CD8-positive, alpha-beta memory T cell (primary cell): ENCODE results near the gene KCTD11. TPM values are rescaled to one million over a fixed set of nuclear protein-coding genes. Genes with fewer than 3 reads are reported as not detected.

Source experiments
- CTCF ChIA-PET: fragments of 350-600 bp; sonication (Branson Sonifier 250); formaldehyde crosslinking; loops from one replicate; lab custom pipeline; 2021; ENCODE audit warnings: antibody characterized with exemption; lab: Charles Lee
- POLR2A ChIA-PET: fragments of 350-600 bp; sonication (Branson Sonifier 250); formaldehyde crosslinking; loops from one replicate; lab custom pipeline; 2021; ENCODE audit warnings: antibody characterized with exemption; lab: Charles Lee
- DNase-seq, 5 donors: peaks; one replicate each; pipeline versions ENCODE4 v3.0.0 to v3.0.0-alpha.2; 2020 to 2022; ENCODE audit warnings: mixed read lengths in 1 of 5
- H3K27ac ChIP-seq: one replicate; pipeline ENCODE4 v1.7.0; 2013; ENCODE audit warnings: low read depth, mild to moderate bottlenecking, low read length, moderate library complexity
- H3K27me3 ChIP-seq: 2 replicates; pipeline ENCODE4 v1.7.0; 2013; ENCODE audit warnings: low read length, mild to moderate bottlenecking; ENCODE audit not compliant: insufficient read depth, poor library complexity, severe bottlenecking
- H3K36me3 ChIP-seq: 2 replicates; pipeline ENCODE4 v1.7.0; 2013; ENCODE audit warnings: mild to moderate bottlenecking, low read length, moderate library complexity; ENCODE audit not compliant: insufficient read depth
- H3K4me1 ChIP-seq: 2 replicates; pipeline ENCODE4 v1.7.0; 2013; ENCODE audit warnings: mild to moderate bottlenecking, low read length, moderate library complexity; ENCODE audit not compliant: insufficient read depth
- H3K4me3 ChIP-seq: 2 replicates; pipeline ENCODE4 v1.7.0; 2013; ENCODE audit warnings: mild to moderate bottlenecking, low read length
- H3K9me3 ChIP-seq: 2 replicates; pipeline ENCODE4 v1.7.0; 2013; ENCODE audit warnings: mild to moderate bottlenecking, low read length
- H3K27ac Mint-ChIP-seq, 8 donors: one replicate each; pipeline ENCODE4 v1.8.0; 2020 to 2021; ENCODE audit warnings: mixed read lengths in 8 of 8, mild to moderate bottlenecking in 6 of 8, inconsistent platforms in 3 of 8, moderate library complexity in 3 of 8
- H3K27me3 Mint-ChIP-seq, 2 donors: one replicate each; pipeline ENCODE4 v1.8.0; 2020 to 2021; ENCODE audit warnings: mixed read lengths in 2 of 2, mild to moderate bottlenecking in 1 of 2, moderate library complexity in 1 of 2
- H3K36me3 Mint-ChIP-seq, 3 donors: one replicate each; pipeline ENCODE4 v1.8.0; 2020 to 2021; ENCODE audit warnings: mixed read lengths in 3 of 3, inconsistent platforms in 1 of 3, mild to moderate bottlenecking in 1 of 3
- H3K4me1 Mint-ChIP-seq, 3 donors: one replicate each; pipeline ENCODE4 v1.8.0; 2020 to 2021; ENCODE audit warnings: mixed read lengths in 3 of 3, inconsistent platforms in 1 of 3, mild to moderate bottlenecking in 1 of 3
- H3K4me3 Mint-ChIP-seq, 7 donors: one replicate each; pipeline ENCODE4 v1.8.0; 2020 to 2021; ENCODE audit warnings: mixed read lengths in 7 of 7, mild to moderate bottlenecking in 6 of 7, moderate library complexity in 4 of 7, inconsistent platforms in 2 of 7
- H3K9me3 Mint-ChIP-seq, 5 donors: one replicate each; pipeline ENCODE4 v1.8.0; 2020 to 2022; ENCODE audit warnings: mixed read lengths in 5 of 5, mild to moderate bottlenecking in 3 of 5, moderate library complexity in 2 of 5, inconsistent platforms in 1 of 5
- polyA plus RNA-seq: library from polyadenylated mRNA; unstranded; fragments of 300-500 nt; fragmentation: Illumina TruSeq; gene quantifications from one replicate; pipeline ENCODE4 v1.2.3, GENCODE V29; 2021
- total RNA-seq, 2 experiments: library from RNA; stranded (reverse); gene quantifications; one replicate each; pipeline ENCODE4 v1.2.3, GENCODE V29; 2021

The KCTD11 gene
- total and polyA plus RNA-seq, 3 experiments from 2014 or later = 1.9 to 5.1 (median 4.6) TPM

GRCh38 chr17:7398612-7399011 is 46.6 kb downstream of the KCTD11 start:
- H3K4me1 Mint-ChIP-seq = peaks cover 14 to 26% (median 14%) of the 10 kb centered on the region in 3 donors
- Histone ChIP-seq H3K36me3 (no peaks in the 10 kb centered on the region), H3K27me3 (no peaks in the 10 kb centered on the region), H3K9me3 (no peaks in the 10 kb centered on the region), H3K4me3 (no peak overlapping the region), H3K4me1 (peaks cover 13% of the 10 kb centered on the region), H3K27ac (no peak overlapping the region)
- H3K4me3 Mint-ChIP-seq = peak overlapping the region in 1 of 7 donors; percentile 52
- H3K27ac Mint-ChIP-seq = no peak overlapping the region
- DNase-seq = no peak
- CTCF ChIA-PET = interaction anchor here (1.1 to 2.1 kb wide), 3 partner anchors 37 to 43 kb away, joined by 3 to 10 read pairs (median 4); partner anchors contain the start of gene TMEM102
- POLR2A ChIA-PET = no interaction called here
- H3K36me3 Mint-ChIP-seq = peaks cover 0 to 6% (median 0%) of the 10 kb centered on the region in 3 donors
- H3K27me3 Mint-ChIP-seq = no peaks in the 10 kb centered on the region
- H3K9me3 Mint-ChIP-seq = no peaks in the 10 kb centered on the region

- ChIA-PET CTCF (interaction anchor here (0.7 to 2.2 kb wide), 8 partner anchors 9 to 690 kb away, joined by 3 to 20 read pairs (median 5); partner anchors contain the start of genes ACAP1, PLSCR3, TMEM102 and TP53), POLR2A (interaction anchor here (0.7 to 1.6 kb wide), 9 partner anchors 9 to 284 kb away, joined by 3 to 16 read pairs (median 5); partner anchors contain the start of genes ACAP1, DVL2, PLSCR3 and TMEM102)
- Mint-ChIP-seq H3K27me3 (peaks cover 0 to 2% of the 10 kb centered on the region in 2 donors), H3K4me3 (peak overlapping the region; percentile 90 to 99 (median 97)), H3K36me3 (peaks cover 0 to 5% (median 0%) of the 10 kb centered on the region in 3 donors), H3K27ac (peak overlapping the region; percentile 83 to 99 (median 96)), H3K4me1 (peaks cover 17 to 34% (median 18%) of the 10 kb centered on the region in 3 donors), H3K9me3 (no peaks in the 10 kb centered on the region)
- Histone ChIP-seq H3K4me3 (peak overlapping the region; percentile 90), H3K36me3 (no peaks in the 10 kb centered on the region), H3K9me3 (no peaks in the 10 kb centered on the region), H3K4me1 (peaks cover 16% of the 10 kb centered on the region), H3K27ac (peak overlapping the region; percentile 67), H3K27me3 (no peaks in the 10 kb centered on the region)
- DNase-seq = peak in 3 of 5 donors; percentile 17 to 28 (median 26)
Observed at GRCh38 chr17:7403043-7403726, 51.2 kb downstream of the KCTD11 start.

GRCh38 chr17:7403727-7403976 is 51.7 kb downstream of the KCTD11 start:
- H3K36me3 ChIP-seq = no peaks in the 10 kb centered on the region
- DNase-seq = no peak
- ChIA-PET CTCF (interaction anchor here (0.6 to 2.2 kb wide), 7 partner anchors 27 to 283 kb away, joined by 3 to 20 read pairs (median 5); partner anchors contain the start of genes ACAP1, TMEM102 and TP53), POLR2A (interaction anchor here (0.6 to 1.6 kb wide), 13 partner anchors 10 to 926 kb away, joined by 3 to 16 read pairs (median 5); partner anchors contain the start of genes ACAP1, DVL2, PLSCR3 and TMEM102)
- no peaks in the 10 kb centered on the region for H3K27me3 ChIP-seq
- peaks cover 16% of the 10 kb centered on the region for H3K4me1 ChIP-seq
- Mint-ChIP-seq H3K27me3 (peaks cover 0 to 2% of the 10 kb centered on the region in 2 donors), H3K9me3 (no peaks in the 10 kb centered on the region), H3K27ac (peak overlapping the region; percentile 83 to 99 (median 96)), H3K36me3 (peaks cover 0 to 5% (median 0%) of the 10 kb centered on the region in 3 donors), H3K4me1 (peaks cover 17 to 34% (median 18%) of the 10 kb centered on the region in 3 donors), H3K4me3 (peak overlapping the region; percentile 90 to 99 (median 97))
- peak overlapping the region; percentile 90 for H3K4me3 ChIP-seq
- no peaks in the 10 kb centered on the region for H3K9me3 ChIP-seq
- H3K27ac ChIP-seq = peak overlapping the region; percentile 67

GRCh38 chr17:7403977-7404736 is 52.2 kb downstream of the KCTD11 start, which contains the start of gene TMEM256:
TMEM256 (minus strand) TSS chr17:7404097; CDS start chr17:7404084, 13 bp downstream.
- ChIA-PET CTCF (interaction anchor here (0.6 to 2.2 kb wide), 9 partner anchors 16 to 283 kb away, joined by 3 to 20 read pairs (median 4); partner anchors contain the start of genes ACAP1, TMEM102 and TP53), POLR2A (interaction anchor here (0.5 to 1.6 kb wide), 15 partner anchors 10 to 925 kb away, joined by 3 to 16 read pairs (median 4); partner anchors contain the start of genes ACAP1, DVL2, PLSCR3 and TMEM102)
- peaks cover 16% of the 10 kb centered on the region for H3K4me1 ChIP-seq
- no peaks in the 10 kb centered on the region for H3K9me3 Mint-ChIP-seq
- peak within 1 kb of the TSS; percentile 67 for H3K27ac ChIP-seq
- peak within 1 kb of the TSS; percentile 90 for H3K4me3 ChIP-seq
- no peaks in the 10 kb centered on the region for H3K27me3 ChIP-seq
- H3K4me1 Mint-ChIP-seq = peaks cover 17 to 36% (median 21%) of the 10 kb centered on the region in 3 donors
- H3K27ac Mint-ChIP-seq = peak within 1 kb of the TSS; percentile 83 to 99 (median 96)
- peak; percentile 91 to 97 (median 95) for DNase-seq
- H3K36me3 Mint-ChIP-seq = peaks cover 0 to 5% (median 0%) of the 10 kb centered on the region in 3 donors
- no peaks in the 10 kb centered on the region for H3K9me3 ChIP-seq
- H3K27me3 Mint-ChIP-seq = peaks cover 0 to 2% of the 10 kb centered on the region in 2 donors
- H3K4me3 Mint-ChIP-seq = peak within 1 kb of the TSS; percentile 90 to 99 (median 97)
- H3K36me3 ChIP-seq = no peaks in the 10 kb centered on the region

Other genes with a start within 250 kb of the KCTD11 start
Only the 30 nearest of the 36 such genes appear.
- under 1 TPM; 0.46 to 0.55 TPM for gene ASGR1, start 172.8 kb upstream of the KCTD11 start, total RNA-seq
- not detected for gene ASGR1, start 172.8 kb upstream of the KCTD11 start, polyA plus RNA-seq
- 1 to 10 TPM; 3.5 to 4.4 TPM for gene DLG4, start 132.3 kb upstream of the KCTD11 start, total RNA-seq
- gene DLG4, start 132.3 kb upstream of the KCTD11 start, polyA plus RNA-seq = 0.45 TPM
- 100 to 1,000 TPM; 281 to 288 TPM for gene ACADVL, start 132.2 kb upstream of the KCTD11 start, total RNA-seq
- gene ACADVL, start 132.2 kb upstream of the KCTD11 start, polyA plus RNA-seq = 109 TPM
- gene DVL2, start 117.6 kb upstream of the KCTD11 start, total RNA-seq = 10 to 100 TPM; 61.8 to 65.5 TPM
- 24.0 TPM for gene DVL2, start 117.6 kb upstream of the KCTD11 start, polyA plus RNA-seq
- gene PHF23, start 112.7 kb upstream of the KCTD11 start, total RNA-seq = 10 to 100 TPM; 48.0 to 51.9 TPM
- 25.8 TPM for gene PHF23, start 112.7 kb upstream of the KCTD11 start, polyA plus RNA-seq
- 100 to 1,000 TPM; 156 to 165 TPM for gene GABARAP, start 109.7 kb upstream of the KCTD11 start, total RNA-seq
- 914 TPM for gene GABARAP, start 109.7 kb upstream of the KCTD11 start, polyA plus RNA-seq
- gene CTDNEP1, start 100.4 kb upstream of the KCTD11 start, total RNA-seq = 100 to 1,000 TPM; 224 to 240 TPM
- gene CTDNEP1, start 100.4 kb upstream of the KCTD11 start, polyA plus RNA-seq = 57.1 TPM
- 100 to 1,000 TPM; 106 to 111 TPM for gene ELP5, start 99.9 kb upstream of the KCTD11 start, total RNA-seq
- gene ELP5, start 99.9 kb upstream of the KCTD11 start, polyA plus RNA-seq = 84.8 TPM
- 1 to 10 TPM in 1 of 2 experiments, under 1 TPM in 1; 0.63 to 1.1 TPM for gene CLDN7, start 89.7 kb upstream of the KCTD11 start, total RNA-seq
- 2.1 TPM for gene CLDN7, start 89.7 kb upstream of the KCTD11 start, polyA plus RNA-seq
- under 1 TPM; 0.18 to 0.24 TPM for gene SLC2A4, start 70.4 kb upstream of the KCTD11 start, total RNA-seq
- gene SLC2A4, start 70.4 kb upstream of the KCTD11 start, polyA plus RNA-seq = not detected
- gene YBX2, start 57.5 kb upstream of the KCTD11 start, total RNA-seq = under 1 TPM; 0.07 to 0.26 TPM
- not detected for gene YBX2, start 57.5 kb upstream of the KCTD11 start, polyA plus RNA-seq
- gene EIF5A, start 44.5 kb upstream of the KCTD11 start, total RNA-seq = 1,000 to 10,000 TPM; 1,533 to 1,595 TPM
- 230 TPM for gene EIF5A, start 44.5 kb upstream of the KCTD11 start, polyA plus RNA-seq
- 10 to 100 TPM; 81.1 to 85.2 TPM for gene GPS2, start 36.8 kb upstream of the KCTD11 start, total RNA-seq
- gene GPS2, start 36.8 kb upstream of the KCTD11 start, polyA plus RNA-seq = 116 TPM
- gene NEURL4, start 22.8 kb upstream of the KCTD11 start, total RNA-seq = 10 to 100 TPM; 60.1 to 60.7 TPM
- gene NEURL4, start 22.8 kb upstream of the KCTD11 start, polyA plus RNA-seq = 2.7 TPM
- 100 to 1,000 TPM; 216 to 225 TPM for gene ACAP1, start 15.6 kb upstream of the KCTD11 start, total RNA-seq
- gene ACAP1, start 15.6 kb upstream of the KCTD11 start, polyA plus RNA-seq = 274 TPM
- gene TMEM95, start 3.0 kb downstream of the KCTD11 start, total RNA-seq = not detected
- not detected for gene TMEM95, start 3.0 kb downstream of the KCTD11 start, polyA plus RNA-seq
- gene TNK1, start 28.9 kb downstream of the KCTD11 start, total RNA-seq = 1 to 10 TPM; 4.4 to 5.8 TPM
- gene TNK1, start 28.9 kb downstream of the KCTD11 start, polyA plus RNA-seq = 3.1 TPM
- 10 to 100 TPM; 79.1 to 81.6 TPM for gene PLSCR3, start 42.4 kb downstream of the KCTD11 start, total RNA-seq
- 152 TPM for gene PLSCR3, start 42.4 kb downstream of the KCTD11 start, polyA plus RNA-seq
- 10 to 100 TPM; 45.4 to 51.4 TPM for gene TMEM256, start 51.9 kb downstream of the KCTD11 start, total RNA-seq
- 62.4 TPM for gene TMEM256, start 51.9 kb downstream of the KCTD11 start, polyA plus RNA-seq
- gene NLGN2, start 55.7 kb downstream of the KCTD11 start, total RNA-seq = 1 to 10 TPM; 5.6 to 6.6 TPM
- 0.06 TPM for gene NLGN2, start 55.7 kb downstream of the KCTD11 start, polyA plus RNA-seq
- gene SPEM1, start 68.2 kb downstream of the KCTD11 start, total RNA-seq = not detected
- not detected for gene SPEM1, start 68.2 kb downstream of the KCTD11 start, polyA plus RNA-seq
- not detected for gene SPEM2, start 73.5 kb downstream of the KCTD11 start, total RNA-seq
- not detected for gene SPEM2, start 73.5 kb downstream of the KCTD11 start, polyA plus RNA-seq
- gene SPEM3, start 76.7 kb downstream of the KCTD11 start, total RNA-seq = not detected
- not detected for gene SPEM3, start 76.7 kb downstream of the KCTD11 start, polyA plus RNA-seq
- gene TMEM102, start 83.3 kb downstream of the KCTD11 start, total RNA-seq = 10 to 100 TPM; 11.1 to 11.9 TPM
- gene TMEM102, start 83.3 kb downstream of the KCTD11 start, polyA plus RNA-seq = 23.3 TPM
- gene FGF11, start 87.3 kb downstream of the KCTD11 start, total RNA-seq = 1 to 10 TPM in 1 of 2 experiments, under 1 TPM in 1; 0.85 to 1.1 TPM
- 0.12 TPM for gene FGF11, start 87.3 kb downstream of the KCTD11 start, polyA plus RNA-seq
- gene CHRNB1, start 92.9 kb downstream of the KCTD11 start, total RNA-seq = 1 to 10 TPM; 6.0 to 6.3 TPM
- gene CHRNB1, start 92.9 kb downstream of the KCTD11 start, polyA plus RNA-seq = 24.7 TPM
- gene ZBTB4, start 127.5 kb downstream of the KCTD11 start, total RNA-seq = 10 to 100 TPM; 22.8 to 23.1 TPM
- 24.1 TPM for gene ZBTB4, start 127.5 kb downstream of the KCTD11 start, polyA plus RNA-seq
- not detected for gene SLC35G6, start 129.3 kb downstream of the KCTD11 start, total RNA-seq
- 0.12 TPM for gene SLC35G6, start 129.3 kb downstream of the KCTD11 start, polyA plus RNA-seq
- gene POLR2A, start 132.2 kb downstream of the KCTD11 start, total RNA-seq = 100 to 1,000 TPM; 190 to 192 TPM
- gene POLR2A, start 132.2 kb downstream of the KCTD11 start, polyA plus RNA-seq = 69.6 TPM
- gene TNFSF12, start 196.9 kb downstream of the KCTD11 start, total RNA-seq = 10 to 100 TPM; 18.6 to 22.5 TPM
- gene TNFSF12, start 196.9 kb downstream of the KCTD11 start, polyA plus RNA-seq = 60.8 TPM